Sigmoid colon (tissue), 4 donors: ENCODE measurements around the gene SLC2A13.

Source experiments
- EP300 ChIP-seq, 4 donors: sonication (generic); formaldehyde crosslinking; IDR thresholded peaks; one replicate each; pipeline ENCODE4 v1.6.1; 2017; ENCODE audit warnings: antibody characterized with exemption in 4 of 4
- POLR2A ChIP-seq, 2 donors: fragments of 450-650 bp; IDR thresholded peaks; one replicate each; pipeline ENCODE4 v1.6.1; 2016; ENCODE audit warnings: antibody characterized with exemption in 2 of 2, mild to moderate bottlenecking in 2 of 2, moderate library complexity in 2 of 2
- POLR2AphosphoS5 ChIP-seq, 4 donors: sonication (generic); formaldehyde crosslinking; IDR thresholded peaks; one replicate each; pipeline ENCODE4 v1.6.1; 2017; ENCODE audit warnings: antibody characterized with exemption in 4 of 4
- TF ChIP-seq, protein P1 (sequence below), 4 experiments: fragments of 450-650 bp in 3 of 4; fragments of 200-600 bp in 1 of 4; IDR thresholded peaks; one replicate each; pipeline ENCODE4 v1.5.1; 2016 to 2019; ENCODE audit warnings: antibody characterized with exemption in 4 of 4, mild to moderate bottlenecking in 3 of 4, moderate library complexity in 2 of 4

DNA sequence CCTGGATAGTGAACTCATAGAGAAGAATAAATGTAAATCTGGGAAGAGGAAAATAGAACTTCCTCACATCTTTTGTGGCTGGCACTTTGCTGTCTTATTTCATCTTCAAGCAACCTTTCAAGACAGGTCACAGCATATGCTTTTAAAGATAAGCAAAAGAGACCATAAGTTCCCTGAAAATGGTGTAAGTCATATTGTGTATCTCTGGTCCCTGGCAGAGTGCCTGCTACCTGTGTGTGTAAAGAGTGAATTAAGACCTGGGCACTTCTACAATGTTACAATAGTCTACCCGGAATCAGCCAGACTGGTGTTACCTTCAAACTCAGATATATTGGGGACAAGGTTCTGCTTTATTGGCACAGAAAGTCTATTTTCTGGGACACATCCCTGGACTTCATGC, 168.8 kb downstream of the SLC2A13 start:
- no peak for TF ChIP-seq POLR2A (IDR thresholded peaks at IDR 0.05)
- TF ChIP-seq, protein P1, sequence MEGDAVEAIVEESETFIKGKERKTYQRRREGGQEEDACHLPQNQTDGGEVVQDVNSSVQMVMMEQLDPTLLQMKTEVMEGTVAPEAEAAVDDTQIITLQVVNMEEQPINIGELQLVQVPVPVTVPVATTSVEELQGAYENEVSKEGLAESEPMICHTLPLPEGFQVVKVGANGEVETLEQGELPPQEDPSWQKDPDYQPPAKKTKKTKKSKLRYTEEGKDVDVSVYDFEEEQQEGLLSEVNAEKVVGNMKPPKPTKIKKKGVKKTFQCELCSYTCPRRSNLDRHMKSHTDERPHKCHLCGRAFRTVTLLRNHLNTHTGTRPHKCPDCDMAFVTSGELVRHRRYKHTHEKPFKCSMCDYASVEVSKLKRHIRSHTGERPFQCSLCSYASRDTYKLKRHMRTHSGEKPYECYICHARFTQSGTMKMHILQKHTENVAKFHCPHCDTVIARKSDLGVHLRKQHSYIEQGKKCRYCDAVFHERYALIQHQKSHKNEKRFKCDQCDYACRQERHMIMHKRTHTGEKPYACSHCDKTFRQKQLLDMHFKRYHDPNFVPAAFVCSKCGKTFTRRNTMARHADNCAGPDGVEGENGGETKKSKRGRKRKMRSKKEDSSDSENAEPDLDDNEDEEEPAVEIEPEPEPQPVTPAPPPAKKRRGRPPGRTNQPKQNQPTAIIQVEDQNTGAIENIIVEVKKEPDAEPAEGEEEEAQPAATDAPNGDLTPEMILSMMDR (IDR thresholded peaks at IDR 0.05) = no peak
- no peak for TF ChIP-seq POLR2AphosphoS5 (IDR thresholded peaks at IDR 0.05)
- TF ChIP-seq EP300 (IDR thresholded peaks at IDR 0.05) = no peak
